IMR-90 (cell line): ENCODE measurements around the gene TMED8. TPM values are rescaled to one million over a fixed set of nuclear protein-coding genes. Genes with fewer than 3 reads are reported as not detected.

Source experiments
- ATAC-seq: fragments of 200-7000 bp; cut with Tn5 transposase; 2 replicates; pipeline ENCODE4 v1.9.1; 2020; ENCODE audit warnings: low read depth, mild to moderate bottlenecking, moderate library complexity
- BruUV-seq: library from RNA; stranded (reverse); fragments of 400-500 nt; replicated peaks from 2 replicates; lab custom pipeline; 2021; lab: Mats Ljungman, UMichigan
- CTCF ChIA-PET: fragments of 300-600 bp; formaldehyde crosslinking; extraction: SDS; loops from one replicate; lab custom pipeline; 2021; ENCODE audit warnings: antibody characterized with exemption; lab: Yijun Ruan, JAX
- POLR2A ChIA-PET: fragments of 300-600 bp; sonication (Branson Sonifier 250); formaldehyde crosslinking; loops from one replicate; lab custom pipeline; 2022; ENCODE audit warnings: antibody characterized with exemption; ENCODE audit not compliant: unreplicated experiment; lab: Charles Lee
- DNase-seq: peaks from one replicate; pipeline ENCODE4 v3.0.0; 2013
- H2AFZ ChIP-seq: replicated peaks from 2 replicates; pipeline ENCODE3; 2013; ENCODE audit warnings: low read length, mild to moderate bottlenecking; ENCODE audit not compliant: poor library complexity
- H2AK5ac ChIP-seq: 2 replicates; pipeline ENCODE4 v1.6.1; 2013; ENCODE audit warnings: low read depth, low read length, inconsistent platforms
- H2AK9ac ChIP-seq: replicated peaks from 2 replicates; pipeline ENCODE3; 2013; ENCODE audit warnings: mild to moderate bottlenecking, low read depth, low read length, moderate library complexity; ENCODE audit not compliant: poor library complexity
- H2BK120ac ChIP-seq: 2 replicates; pipeline ENCODE4 v1.6.1; 2013; ENCODE audit warnings: low read depth, low read length, inconsistent platforms
- H2BK15ac ChIP-seq: 3 replicates; pipeline ENCODE4 v1.6.1; 2013; ENCODE audit warnings: low read depth, low read length, inconsistent platforms
- H2BK20ac ChIP-seq: 2 replicates; pipeline ENCODE4 v1.6.1; 2013; ENCODE audit warnings: low read depth, mild to moderate bottlenecking, inconsistent platforms, low read length, moderate library complexity
- H2BK5ac ChIP-seq: 2 replicates; pipeline ENCODE4 v1.6.1; 2013; ENCODE audit warnings: mild to moderate bottlenecking, low read depth, low read length, inconsistent platforms; ENCODE audit not compliant: poor library complexity, severe bottlenecking
- H3K14ac ChIP-seq: replicated peaks from 2 replicates; pipeline ENCODE4 v1.6.1; 2013; ENCODE audit warnings: low read depth, low read length, inconsistent platforms
- H3K18ac ChIP-seq: 2 replicates; pipeline ENCODE4 v1.6.1; 2013; ENCODE audit warnings: low read depth, low read length, control low read depth
- H3K23ac ChIP-seq: 2 replicates; pipeline ENCODE4 v1.6.1; 2013; ENCODE audit warnings: low read depth, low read length, inconsistent platforms
- H3K27ac ChIP-seq: 2 replicates; pipeline ENCODE4 v1.5.1; 2013; ENCODE audit warnings: mild to moderate bottlenecking, control low read depth, low read length; ENCODE audit not compliant: insufficient read depth
- H3K27me3 ChIP-seq: 2 replicates; pipeline ENCODE4 v1.6.1; 2013; ENCODE audit warnings: low read length; ENCODE audit not compliant: control insufficient read depth, insufficient read depth
- H3K36me3 ChIP-seq: 2 replicates; pipeline ENCODE4 v1.6.1; 2013; ENCODE audit warnings: low read length, mixed read lengths; ENCODE audit not compliant: control insufficient read depth, insufficient read depth
- H3K4ac ChIP-seq: 2 replicates; pipeline ENCODE4 v1.6.1; 2013; ENCODE audit warnings: low read depth, low read length, inconsistent platforms
- H3K4me1 ChIP-seq: 2 replicates; pipeline ENCODE4 v1.6.1; 2013; ENCODE audit warnings: low read length, mixed read lengths; ENCODE audit not compliant: control insufficient read depth, insufficient read depth
- H3K4me2 ChIP-seq: 2 replicates; pipeline ENCODE4 v1.6.1; 2013; ENCODE audit warnings: low read depth, mild to moderate bottlenecking, control low read depth, low read length, moderate library complexity
- H3K4me3 ChIP-seq: 2 replicates; pipeline ENCODE4 v1.5.1; 2013; ENCODE audit warnings: low read depth, mild to moderate bottlenecking, control low read depth, low read length, moderate library complexity; ENCODE audit not compliant: insufficient read depth
- H3K56ac ChIP-seq: 2 replicates; pipeline ENCODE4 v1.6.1; 2013; ENCODE audit warnings: low read length, inconsistent platforms; ENCODE audit not compliant: insufficient read depth; ENCODE audit errors: extremely low read depth
- H3K79me1 ChIP-seq, 2 experiments: 2 replicates each; pipeline ENCODE4 v1.6.1; 2013; ENCODE audit warnings: low read length in 2 of 2, inconsistent platforms in 1 of 2, low read depth in 1 of 2
- H3K9ac ChIP-seq: 2 replicates; pipeline ENCODE4 v1.6.1; 2013; ENCODE audit warnings: low read depth, low read length, control low read depth
- H3K9me1 ChIP-seq: 2 replicates; pipeline ENCODE4 v1.6.1; 2013; ENCODE audit warnings: low read length, inconsistent platforms; ENCODE audit not compliant: insufficient read depth
- H3K9me3 ChIP-seq: 2 replicates; pipeline ENCODE4 v1.6.1; 2013; ENCODE audit warnings: low read length; ENCODE audit not compliant: control insufficient read depth, insufficient read depth
- H4K20me1 ChIP-seq: 2 replicates; pipeline ENCODE4 v1.6.1; 2013; ENCODE audit warnings: low read length, inconsistent platforms; ENCODE audit not compliant: insufficient read depth
- H4K5ac ChIP-seq: 2 replicates; pipeline ENCODE4 v1.6.1; 2013; ENCODE audit warnings: mild to moderate bottlenecking, low read depth, low read length, control low read depth
- H4K8ac ChIP-seq, 2 experiments: 2 replicates each; pipeline ENCODE4 v1.6.1; 2013; ENCODE audit warnings: low read depth in 2 of 2, low read length in 2 of 2, control low read depth in 1 of 2, inconsistent platforms in 1 of 2
- H4K91ac ChIP-seq: 2 replicates; pipeline ENCODE4 v1.6.1; 2013; ENCODE audit warnings: low read depth, low read length, inconsistent platforms; ENCODE audit not compliant: insufficient read depth
- CEBPB ChIP-seq: IDR thresholded peaks from 2 replicates; pipeline ENCODE4 v1.6.1; 2012; ENCODE audit warnings: low read depth, low read length, improper control_type of control experiment
- CTCF ChIP-seq: conservative IDR thresholded peaks from 2 replicates; pipeline ENCODE4 v1.5.1; 2012; ENCODE audit warnings: mild to moderate bottlenecking, low read depth, low read length, improper control_type of control experiment
- RFX5 ChIP-seq: IDR thresholded peaks from 2 replicates; pipeline ENCODE4 v1.8.0; 2012; ENCODE audit warnings: low read depth, mild to moderate bottlenecking, low read length, moderate library complexity
- SMC3 ChIP-seq: fragments of 150-350 bp; IDR thresholded peaks from 2 replicates; pipeline ENCODE4 v1.6.1; 2016; ENCODE audit warnings: low read depth, mild to moderate bottlenecking, antibody characterized with exemption, low read length, moderate library complexity
- WGBS, 2 experiments: methylation state at CpG; one replicate each; pipeline versions ENCODE4 v1.1.5 to v1.1.7; 2013; ENCODE audit warnings: missing lambda C conversion rate in 2 of 2; ENCODE audit not compliant: insufficient read length in 1 of 2; ENCODE audit errors: extremely low coverage in 2 of 2; 5-methylcytosine and 5-hydroxymethylcytosine counted together
- dilution Hi-C: fragments of 300-500 bp; cut with HindIII; formaldehyde crosslinking; loops from one replicate; pipeline ENCODE4 v1.14.3; 2018; ENCODE audit warnings: low sequenced_read_pairs; ENCODE audit not compliant: unreplicated experiment
- in situ Hi-C: fragments of 300-500 bp; cut with MboI; formaldehyde crosslinking; loops from 3 replicates; pipeline ENCODE4 v1.14.3; 2019; ENCODE audit warnings: low sequenced_read_pairs, inconsistent platforms, mixed read lengths
- intact Hi-C: fragments of 100-400 bp; cut with micrococcal nuclease; formaldehyde crosslinking; loops from 2 replicates; pipeline ENCODE4 v1.10.0; 2022
- polyA plus RNA-seq, 3 experiments: library from polyadenylated mRNA; depleted of rRNA; stranded (reverse); fragments of >200 nt; gene quantifications; 2 replicates each; pipeline ENCODE4 v1.2.3, GENCODE V29; 2012; ENCODE audit warnings: low replicate concordance in 1 of 3
- total RNA-seq: library from RNA; depleted of rRNA; stranded (reverse); fragments of >200 nt; gene quantifications from 2 replicates; pipeline ENCODE4 v1.2.3, GENCODE V29; 2012
- TF ChIP-seq, protein P1 (sequence below): fragments of 150-350 bp; IDR thresholded peaks from 2 replicates; pipeline ENCODE4 v1.6.1; 2017; ENCODE audit warnings: mild to moderate bottlenecking, antibody characterized with exemption, low read length, low read depth

The TMED8 gene
- total and polyA plus RNA-seq, 2 of the 4 experiments (the other 2 are of a cell fraction): 2.2 to 5.0 TPM

DNA sequence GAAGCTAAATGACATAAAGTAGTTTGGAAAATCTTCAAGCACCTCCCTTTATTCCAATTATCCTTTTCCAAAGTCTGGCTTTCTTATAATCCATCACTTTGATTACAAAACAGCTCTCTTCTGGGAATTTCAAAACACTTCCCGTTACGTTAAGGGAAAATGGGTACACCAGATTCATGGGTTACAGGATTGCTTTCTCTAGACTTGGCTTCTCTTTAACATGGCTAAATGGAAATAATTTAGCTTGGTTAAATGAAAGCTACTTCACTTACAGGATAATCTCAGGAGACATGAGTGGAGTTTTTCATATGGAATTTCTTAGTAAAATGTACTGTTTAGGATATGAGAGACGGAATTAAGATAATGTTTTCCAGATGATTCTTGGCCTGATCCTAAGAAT is 41.3 kb downstream of the TMED8 start:
- Histone ChIP-seq H3K9me3 (no peaks in the 10 kb centered on the region), H3K14ac (no peak overlapping the region), H3K4me2 (no peak overlapping the region), H3K23ac (no peak overlapping the region), H2AK9ac (no peak overlapping the region), H4K8ac (no peak overlapping the region), H3K4ac (no peak overlapping the region), H4K20me1 (no peaks in the 10 kb centered on the region), H3K18ac (no peak overlapping the region), H3K4me1 (peaks cover 2% of the 10 kb centered on the region; the same call in 1 of the 2 replicates), H2BK5ac (no peak overlapping the region), H2AK5ac (no peak overlapping the region), H4K5ac (no peak overlapping the region), H2BK20ac (no peak overlapping the region), H3K9me1 (0 out of 2 replicates have a peak, but pooled peaks cover 4% of the 10 kb centered on the region), H3K9ac (no peak overlapping the region), H2BK120ac (no peak overlapping the region), H2BK15ac (no peak overlapping the region), H2AFZ (no peak overlapping the region), H4K91ac (no peak overlapping the region), H3K27me3 (no peaks in the 10 kb centered on the region), H3K4me3 (no peak overlapping the region), H3K79me1 (no peaks in the 10 kb centered on the region), H3K56ac (no peak overlapping the region), H3K27ac (no peak overlapping the region), H3K36me3 (no peaks in the 10 kb centered on the region)
- ATAC-seq (no peak), DNase-seq (no peak)
- ChIA-PET CTCF (interaction anchor here (1.0 kb wide), 1 partner anchor 19 kb away, joined by 3 read pairs; no protein-coding TSS in a partner anchor), POLR2A (no interaction called here)
- intact Hi-C loops (no loop called here), dilution Hi-C loops (no loop called here), in situ Hi-C loops (no loop called here)
- TF ChIP-seq RFX5 (no peak), CTCF (no peak), CEBPB (no peak), SMC3 (no peak)
- TF ChIP-seq, protein P1, sequence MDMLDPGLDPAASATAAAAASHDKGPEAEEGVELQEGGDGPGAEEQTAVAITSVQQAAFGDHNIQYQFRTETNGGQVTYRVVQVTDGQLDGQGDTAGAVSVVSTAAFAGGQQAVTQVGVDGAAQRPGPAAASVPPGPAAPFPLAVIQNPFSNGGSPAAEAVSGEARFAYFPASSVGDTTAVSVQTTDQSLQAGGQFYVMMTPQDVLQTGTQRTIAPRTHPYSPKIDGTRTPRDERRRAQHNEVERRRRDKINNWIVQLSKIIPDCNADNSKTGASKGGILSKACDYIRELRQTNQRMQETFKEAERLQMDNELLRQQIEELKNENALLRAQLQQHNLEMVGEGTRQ: no peak
- BruUV-seq: no TSS peak
- WGBS, 2 experiments: no CpG with 5 or more reads among the region's 3 CpGs
